ENCODE results near the gene HAPLN3. TPM values are rescaled to one million over a fixed set of nuclear protein-coding genes. Genes with fewer than 3 reads are reported as not detected.

The HAPLN3 gene
- total and polyA plus RNA-seq, 2 experiments from 2014 or later = 4.5 to 6.7 TPM

DNA sequence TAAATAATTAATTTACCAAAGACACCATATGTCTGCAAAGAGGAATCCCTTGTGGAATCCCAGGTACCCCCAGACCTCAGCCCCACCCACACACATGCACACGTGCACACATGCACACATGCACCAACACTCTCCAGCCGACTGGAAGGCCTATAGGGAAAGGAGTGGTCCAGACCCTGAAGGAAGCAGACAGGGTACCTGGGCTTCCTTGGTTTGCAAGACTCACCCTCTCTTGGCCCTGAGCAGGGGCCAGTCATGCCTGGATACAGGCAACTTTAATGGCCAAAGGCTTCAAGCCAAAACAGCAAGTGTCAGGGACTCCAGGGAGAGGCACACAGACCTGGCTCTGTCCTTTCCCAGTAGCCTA, 8.9 kb upstream of the HAPLN3 start:
- H3K4me3 ChIP-seq = no peak overlapping the region
- in situ Hi-C loops (cut with MboI) = loop anchor here (10.0 kb wide), 2 partner anchors 111 to 271 kb away; no protein-coding TSS in a partner anchor
- H3K27me3 ChIP-seq (replicated peaks; ENCODE audit: insufficient read depth) = no peaks in the 10 kb centered on the region
- H3K9me3 ChIP-seq (ENCODE audit: low read depth) = no peaks in the 10 kb centered on the region
- H3K4me2 ChIP-seq (ENCODE audit: unreplicated experiment) = no peak overlapping the region
- no peaks in the 10 kb centered on the region for H3K9me2 ChIP-seq (ENCODE audit: insufficient read depth)
- no peak overlapping the region for H2AFZ ChIP-seq
- H3K27ac ChIP-seq = no peak overlapping the region
- H3K4me1 ChIP-seq (ENCODE audit: insufficient read depth) = peaks cover 7% of the 10 kb centered on the region; the same call in 1 of the 2 replicates
- no peak for TF ChIP-seq EZH2 (IDR thresholded peaks at IDR 0.05; ENCODE audit: insufficient read depth, poor library complexity, severe bottlenecking)
- no peak for TF ChIP-seq EZH2phosphoT487 (IDR thresholded peaks at IDR 0.05; ENCODE audit: insufficient read depth, low read depth)
- no peak overlapping the region for H3K9ac ChIP-seq
- no peaks in the 10 kb centered on the region for H3F3A ChIP-seq (ENCODE audit: insufficient read depth)
- whole genome bisulfite sequencing, 2 experiments (ENCODE audit: low coverage in 1 of 2, low lambda C conversion rate in 2 of 2, missing lambda C conversion rate in 2 of 2) = 50 to 65% methylated on average over 2 of the region's 2 CpGs
- no peaks in the 10 kb centered on the region for H3K36me3 ChIP-seq (ENCODE audit: low read depth)
- DNase-seq = no peak
- peaks cover 3% of the 10 kb centered on the region; the same call in 1 of the 2 replicates for H3K79me2 ChIP-seq (ENCODE audit: insufficient read depth)
- H4K20me1 ChIP-seq (ENCODE audit: insufficient read depth) = no peaks in the 10 kb centered on the region

DNA sequence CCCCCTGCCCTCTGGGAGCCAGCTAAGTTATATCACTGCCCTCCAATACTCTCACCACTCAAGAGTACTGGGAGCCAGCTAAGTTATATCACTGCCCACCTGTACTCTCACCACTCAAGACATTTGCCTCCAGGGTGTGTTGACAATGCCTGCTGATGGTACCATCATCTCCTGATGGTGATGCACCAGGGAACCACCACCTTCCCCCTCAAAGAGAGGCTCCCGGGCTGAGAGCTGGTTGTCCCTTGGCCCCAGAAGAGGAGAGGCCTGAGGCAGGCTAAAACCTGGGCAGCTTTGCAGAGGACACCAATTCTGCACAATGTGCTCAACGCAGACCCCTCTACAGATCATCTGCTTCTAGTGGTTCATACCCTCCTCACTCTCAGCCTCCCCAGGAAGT, 7.5 kb upstream of the HAPLN3 start:
- in situ Hi-C loops (cut with MboI) = loop anchor here (10.0 kb wide), 2 partner anchors 112 to 272 kb away; no protein-coding TSS in a partner anchor
- no peak for DNase-seq
- H3K36me3 ChIP-seq (ENCODE audit: low read depth) = no peaks in the 10 kb centered on the region

DNA sequence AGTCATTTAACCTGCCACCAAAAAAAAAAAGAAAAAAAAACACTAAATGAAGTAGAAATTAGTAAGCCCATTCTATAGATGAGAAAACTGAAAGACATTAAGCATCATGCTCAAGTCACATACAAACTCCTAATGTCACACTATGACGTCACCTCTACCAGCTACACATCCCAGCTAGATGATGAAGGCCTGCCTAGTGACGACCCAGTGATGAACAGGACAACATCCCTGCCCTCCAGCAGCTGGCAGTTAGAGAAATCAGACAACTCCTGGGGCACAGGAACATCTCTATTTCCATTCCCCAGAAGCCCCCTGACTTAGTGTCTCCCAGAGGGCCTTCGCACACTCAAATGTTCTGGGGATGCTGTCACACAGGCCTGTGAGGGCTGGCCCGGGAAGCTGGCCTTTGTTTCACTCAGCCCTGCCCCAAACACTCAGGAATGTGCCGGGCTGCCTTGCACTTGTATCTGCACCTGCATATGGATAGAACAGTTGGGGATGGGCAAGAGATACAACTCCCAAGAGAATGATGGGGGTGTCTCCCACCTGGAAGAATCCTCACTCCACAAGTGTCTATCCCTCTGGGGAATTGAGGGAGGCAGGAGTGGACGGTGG, 7.0 kb upstream of the HAPLN3 start:
- no peak for DNase-seq
- no peaks in the 10 kb centered on the region for H3K36me3 ChIP-seq (ENCODE audit: low read depth)
- WGBS, 2 experiments (ENCODE audit: low coverage in 1 of 2, low lambda C conversion rate in 2 of 2, missing lambda C conversion rate in 2 of 2) = 85 to 86% methylated on average over 6 of the region's 6 CpGs
- no peak overlapping the region for H2AFZ ChIP-seq
- no peak overlapping the region for H3K27ac ChIP-seq
- no peaks in the 10 kb centered on the region for H3K9me2 ChIP-seq (ENCODE audit: insufficient read depth)
- H3K4me1 ChIP-seq (ENCODE audit: insufficient read depth) = peaks cover 7% of the 10 kb centered on the region; the same call in 1 of the 2 replicates
- H3K9me3 ChIP-seq (ENCODE audit: low read depth) = no peaks in the 10 kb centered on the region
- TF ChIP-seq EZH2 (IDR thresholded peaks at IDR 0.05; ENCODE audit: insufficient read depth, poor library complexity, severe bottlenecking) (no peak), EZH2phosphoT487 (IDR thresholded peaks at IDR 0.05; ENCODE audit: insufficient read depth, low read depth) (no peak)
- no peak overlapping the region for H3K9ac ChIP-seq
- H3K4me3 ChIP-seq = no peak overlapping the region
- H3K4me2 ChIP-seq (ENCODE audit: unreplicated experiment) = no peak overlapping the region
- no peaks in the 10 kb centered on the region for H3K79me2 ChIP-seq (ENCODE audit: insufficient read depth)
- H3K27me3 ChIP-seq (replicated peaks; ENCODE audit: insufficient read depth) = no peaks in the 10 kb centered on the region
- in situ Hi-C loops (cut with MboI) = loop anchor here (10.0 kb wide), 2 partner anchors 112 to 272 kb away; no protein-coding TSS in a partner anchor
- no peaks in the 10 kb centered on the region for H4K20me1 ChIP-seq (ENCODE audit: insufficient read depth)
- no peaks in the 10 kb centered on the region for H3F3A ChIP-seq (ENCODE audit: insufficient read depth)

More for the DNA sequence above, 7.5 kb upstream of the HAPLN3 start:
- Histone ChIP-seq H3K27me3 (replicated peaks; ENCODE audit: insufficient read depth) (no peaks in the 10 kb centered on the region), H4K20me1 (ENCODE audit: insufficient read depth) (no peaks in the 10 kb centered on the region), H3K4me3 (no peak overlapping the region), H3F3A (ENCODE audit: insufficient read depth) (no peaks in the 10 kb centered on the region), H3K27ac (no peak overlapping the region), H3K9me3 (ENCODE audit: low read depth) (no peaks in the 10 kb centered on the region), H3K79me2 (ENCODE audit: insufficient read depth) (no peaks in the 10 kb centered on the region), H3K9ac (no peak overlapping the region), H3K4me1 (ENCODE audit: insufficient read depth) (peaks cover 7% of the 10 kb centered on the region; the same call in 1 of the 2 replicates), H3K4me2 (ENCODE audit: unreplicated experiment) (no peak overlapping the region), H3K9me2 (ENCODE audit: insufficient read depth) (no peaks in the 10 kb centered on the region), H2AFZ (no peak overlapping the region)
- 53% methylated on average over 2 of the region's 2 CpGs for WGBS, 2 experiments (ENCODE audit: low coverage in 1 of 2, low lambda C conversion rate in 2 of 2, missing lambda C conversion rate in 2 of 2)
- TF ChIP-seq EZH2 (IDR thresholded peaks at IDR 0.05; ENCODE audit: insufficient read depth, poor library complexity, severe bottlenecking) (no peak), EZH2phosphoT487 (IDR thresholded peaks at IDR 0.05; ENCODE audit: insufficient read depth, low read depth) (no peak)

DNA sequence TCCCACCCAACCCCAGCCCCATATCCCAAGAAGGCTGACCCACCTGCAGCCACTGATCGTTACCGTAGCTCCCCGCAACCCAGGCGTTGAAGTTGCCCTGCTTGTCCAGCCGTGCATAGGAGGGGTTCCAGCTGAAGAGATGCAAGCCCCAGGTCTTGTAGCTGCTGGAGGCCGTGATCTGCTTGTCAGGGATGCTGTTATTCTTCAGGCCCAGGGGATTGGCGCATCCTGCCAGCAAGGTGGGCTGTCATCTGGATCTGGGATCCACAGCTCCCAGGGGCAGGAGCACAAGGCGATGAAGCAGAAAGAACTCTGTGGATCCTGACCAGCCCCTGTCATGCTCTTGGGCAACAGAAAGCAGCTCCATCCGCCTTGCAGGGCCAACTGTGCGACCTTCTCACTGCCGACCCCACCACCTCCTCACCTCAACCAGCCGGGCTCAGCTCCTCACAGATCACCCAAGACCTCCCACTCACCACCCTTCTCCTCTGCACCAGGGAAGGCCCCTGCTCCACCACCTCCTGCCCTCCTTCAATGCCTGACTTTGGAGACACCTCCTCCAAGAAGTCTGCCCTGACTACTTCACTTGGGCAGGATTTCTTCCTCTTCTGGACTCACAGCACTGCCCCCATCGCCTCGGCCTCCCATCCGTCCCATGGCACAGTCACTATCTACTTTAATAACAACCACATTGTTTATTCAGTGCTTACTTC, 6.3 kb upstream of the HAPLN3 start:
- Histone ChIP-seq H3K9me2 (ENCODE audit: insufficient read depth) (no peaks in the 10 kb centered on the region), H3K4me1 (ENCODE audit: insufficient read depth) (peaks cover 7% of the 10 kb centered on the region; the same call in 1 of the 2 replicates), H2AFZ (no peak overlapping the region), H3K4me2 (ENCODE audit: unreplicated experiment) (no peak overlapping the region), H3K4me3 (no peak overlapping the region), H3K27ac (no peak overlapping the region), H3F3A (ENCODE audit: insufficient read depth) (no peaks in the 10 kb centered on the region), H4K20me1 (ENCODE audit: insufficient read depth) (no peaks in the 10 kb centered on the region), H3K36me3 (ENCODE audit: low read depth) (no peaks in the 10 kb centered on the region), H3K79me2 (ENCODE audit: insufficient read depth) (no peaks in the 10 kb centered on the region), H3K9me3 (ENCODE audit: low read depth) (no peaks in the 10 kb centered on the region), H3K27me3 (replicated peaks; ENCODE audit: insufficient read depth) (no peaks in the 10 kb centered on the region), H3K9ac (no peak overlapping the region)
- TF ChIP-seq EZH2 (IDR thresholded peaks at IDR 0.05; ENCODE audit: insufficient read depth, poor library complexity, severe bottlenecking) (no peak), EZH2phosphoT487 (IDR thresholded peaks at IDR 0.05; ENCODE audit: insufficient read depth, low read depth) (no peak)
- 91 to 95% methylated on average over 12 to 15 of the region's 15 CpGs for WGBS, 2 experiments (ENCODE audit: low coverage in 1 of 2, low lambda C conversion rate in 2 of 2, missing lambda C conversion rate in 2 of 2)
- in situ Hi-C loops (cut with MboI) = loop anchor here (10.0 kb wide), 2 partner anchors 113 to 273 kb away; no protein-coding TSS in a partner anchor
- DNase-seq = no peak
